ENCODE results near the gene APOBR.
"Not testable (repeated sequence)": the region's sequence is repeated elsewhere in the genome, so short reads cannot be mapped to it uniquely, and the experiment has no call there.

APOBR gene

DNA sequence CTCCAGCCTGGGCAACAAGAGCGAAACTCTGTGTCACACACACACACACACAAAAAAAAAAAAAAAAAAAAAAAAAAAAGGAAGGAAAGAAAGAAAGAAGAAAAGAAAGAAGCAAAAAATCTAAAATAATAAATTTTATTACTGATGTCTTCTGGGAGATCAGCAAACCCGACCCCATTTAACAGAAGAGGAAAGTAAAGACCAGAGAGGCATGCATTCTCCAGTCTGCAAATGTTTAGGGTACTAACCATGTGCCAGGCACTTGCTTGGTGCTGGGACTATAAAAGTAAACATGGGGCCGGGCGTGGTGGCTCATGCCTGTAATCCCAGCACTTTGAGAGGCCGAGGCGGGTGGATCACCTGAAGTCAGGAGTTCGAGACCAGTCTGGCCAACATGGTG, 51.5 kb downstream of the APOBR start:
- H3K36me3 Mint-ChIP-seq, H3K4me1 Mint-ChIP-seq, H3K9me3 Mint-ChIP-seq, CTCF ChIA-PET, DNase-seq, H3K27ac Mint-ChIP-seq, H3K4me3 Mint-ChIP-seq: not testable (repeated sequence)
- H3K27me3 Mint-ChIP-seq, result peaks cover 22% of the 10 kb centered on the region

DNA sequence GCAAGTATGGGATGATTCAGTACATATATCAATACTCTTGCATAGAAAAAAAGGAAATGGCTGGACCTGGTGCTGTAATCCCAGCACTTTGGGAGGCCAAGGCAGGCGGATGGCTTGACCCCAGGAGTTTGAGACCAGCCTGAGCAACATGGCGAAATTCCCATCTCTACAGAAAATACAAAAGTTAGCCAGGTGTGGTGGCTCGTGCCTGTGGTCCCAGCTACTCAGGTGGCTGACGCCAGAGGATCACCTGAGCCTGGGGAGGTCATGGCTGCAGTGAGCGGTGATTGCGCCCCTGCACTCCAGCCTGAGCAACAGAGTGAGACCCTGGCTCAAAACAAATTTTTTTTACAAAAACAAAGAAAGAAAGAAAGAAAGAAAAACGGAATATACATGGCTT, 52.2 kb downstream of the APOBR start:
- CTCF ChIA-PET, result no interaction called here
- Mint-ChIP-seq H3K27me3 (peaks cover 22% of the 10 kb centered on the region), H3K4me1 (peaks cover 7% of the 10 kb centered on the region)

DNA sequence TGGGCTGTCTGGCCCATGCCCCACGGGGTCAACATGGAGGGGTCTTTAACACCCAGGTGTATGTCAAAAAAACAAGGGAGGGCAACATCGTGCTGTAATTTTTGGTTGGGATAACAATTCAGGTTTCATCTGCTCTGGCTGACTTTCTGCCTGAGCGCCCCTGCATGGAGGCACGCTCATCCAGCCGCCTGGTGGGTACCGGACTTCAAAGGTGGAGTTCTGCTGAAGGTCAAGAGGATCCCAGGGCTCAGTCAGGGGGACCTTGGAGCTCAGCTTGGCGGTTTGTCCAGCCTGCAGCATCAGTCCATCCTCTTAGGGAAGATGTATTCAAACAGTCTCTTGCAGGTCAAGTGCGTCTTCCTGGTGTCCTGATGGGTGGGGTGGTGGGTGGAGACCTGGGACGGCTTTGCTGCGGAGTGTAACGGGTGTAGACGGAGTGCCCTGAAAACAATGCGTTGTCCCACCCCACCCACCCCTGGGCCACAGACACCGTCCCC, 53.9 kb downstream of the APOBR start:
- H3K27ac Mint-ChIP-seq, result no peak overlapping the region
- CTCF ChIA-PET, result no interaction called here
- H3K27me3 Mint-ChIP-seq, result peaks cover 15% of the 10 kb centered on the region
- H3K4me3 Mint-ChIP-seq, result no peak overlapping the region
- DNase-seq, result no peak
- peaks cover 14% of the 10 kb centered on the region for H3K4me1 Mint-ChIP-seq
- H3K9me3 Mint-ChIP-seq, result no peaks in the 10 kb centered on the region
- H3K36me3 Mint-ChIP-seq, result no peaks in the 10 kb centered on the region

More for the DNA sequence above, 52.2 kb downstream of the APOBR start:
- no peak overlapping the region for H3K27ac Mint-ChIP-seq
- no peaks in the 10 kb centered on the region for H3K9me3 Mint-ChIP-seq
- H3K36me3 Mint-ChIP-seq, result no peaks in the 10 kb centered on the region
- DNase-seq, result no peak
- H3K4me3 Mint-ChIP-seq, result no peak overlapping the region

Data from activated naive CD4-positive, alpha-beta T cell treated with anti-CD3 and anti-CD28 coated beads, Interleukin-2, amount 10 ng/mL, durations not matched to agents 7 days and 5 days (primary cell).